ENCODE measurements around the gene VWA3A.
"Not testable (repeated sequence)": the region's sequence is repeated elsewhere in the genome, so short reads cannot be mapped to it uniquely, and the experiment has no call there.

DNA sequence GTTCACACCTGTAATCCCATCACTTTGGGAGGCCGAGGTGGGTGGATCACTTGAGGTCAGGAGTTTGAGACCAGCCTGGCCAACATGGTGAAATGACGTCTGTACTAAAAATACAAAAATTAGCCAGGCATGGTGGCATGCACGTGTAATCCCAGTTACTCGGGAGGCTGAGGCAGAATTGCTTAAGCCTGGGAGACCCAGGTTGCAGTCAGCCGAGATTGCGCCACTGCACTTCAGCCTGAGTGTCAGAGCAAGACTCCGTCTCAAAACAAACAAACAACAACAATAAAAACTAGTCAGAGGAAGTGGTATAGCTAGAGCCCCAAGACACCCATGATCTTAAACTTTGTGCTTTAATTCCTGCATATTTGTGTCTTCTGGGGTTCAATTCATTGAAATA lies 60.7 kb downstream of the VWA3A start:
- not testable (repeated sequence) for TF ChIP-seq POLR2AphosphoS5, POLR2A, TAF1 (IDR thresholded peaks at IDR 0.05; ENCODE audit: low read depth, low read length)
